NCI-H1105 treated with DMSO at 0.1 percent for 48 hours (cell line): Measurements from ENCODE around the gene C1orf74.

Source experiments
- DNase-seq: peaks from one replicate; lab custom pipeline; 2025; lab: John Stamatoyannopoulos, UW

The C1orf74 gene

GRCh38 chr1:209770636-209771415 is 13.5 kb downstream of the C1orf74 start:
- no peak for DNase-seq

DNA sequence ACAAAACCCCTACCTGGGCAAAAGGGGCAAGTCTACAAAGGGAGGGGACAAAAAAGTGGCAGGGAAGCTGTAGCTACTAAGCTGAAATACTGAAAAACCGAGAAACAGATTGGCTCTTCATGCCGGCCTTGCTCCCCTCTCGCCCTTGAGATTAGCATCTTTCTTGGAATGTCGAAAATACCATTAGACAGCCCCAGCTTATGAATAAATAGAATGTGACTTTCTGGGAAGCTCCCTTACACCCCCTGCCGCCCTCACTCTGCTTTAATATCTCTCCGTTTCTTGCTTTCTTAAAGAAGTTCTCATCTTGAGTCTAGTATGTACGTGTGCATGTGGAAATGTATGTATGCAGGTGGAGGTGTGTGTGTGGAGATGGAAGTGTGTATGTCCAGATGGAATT is 14.4 kb downstream of the C1orf74 start:
- DNase-seq: no peak

DNA sequence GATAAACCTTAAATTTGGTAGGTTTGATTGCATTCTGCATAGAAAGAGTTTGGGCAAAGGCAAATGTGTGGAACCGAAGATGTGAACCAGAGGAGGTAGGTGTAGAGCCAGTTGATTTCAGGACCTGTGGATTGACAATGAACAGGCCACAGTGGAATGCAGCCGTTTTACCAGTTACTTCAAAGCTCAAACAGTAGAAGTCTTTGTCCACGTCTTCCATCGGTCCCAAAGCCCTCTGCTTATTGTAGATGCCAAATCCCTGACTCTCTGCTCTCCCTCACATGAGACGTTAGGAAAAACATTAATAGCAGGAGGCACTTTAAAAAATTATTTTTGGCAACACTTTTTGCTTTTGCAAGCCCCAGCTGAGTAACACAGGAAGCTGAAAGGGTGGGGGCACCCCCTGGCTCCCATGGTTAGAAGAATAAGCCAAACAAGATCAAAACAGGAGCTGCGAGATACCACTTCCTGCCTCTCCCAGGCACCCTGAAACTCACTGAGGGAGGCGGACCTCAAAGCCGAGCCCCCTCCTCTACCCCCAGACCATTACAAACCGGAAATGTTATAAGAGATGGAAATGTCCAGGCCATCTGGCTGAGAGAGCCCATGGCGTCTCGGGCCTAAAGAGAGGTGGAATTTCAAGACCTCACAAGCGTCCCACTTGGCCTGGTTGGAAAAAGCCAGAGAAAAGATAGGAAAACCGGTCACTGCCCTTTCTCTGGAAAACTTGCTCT is 15.0 kb downstream of the C1orf74 start:
- DNase-seq: no peak

- no peak for DNase-seq
These were observed 16.0 kb downstream of the C1orf74 start for GRCh38 chr1:209768354-209768774.

- no peak for DNase-seq
These were observed 16.7 kb downstream of the C1orf74 start for GRCh38 chr1:209767706-209768105.

DNA sequence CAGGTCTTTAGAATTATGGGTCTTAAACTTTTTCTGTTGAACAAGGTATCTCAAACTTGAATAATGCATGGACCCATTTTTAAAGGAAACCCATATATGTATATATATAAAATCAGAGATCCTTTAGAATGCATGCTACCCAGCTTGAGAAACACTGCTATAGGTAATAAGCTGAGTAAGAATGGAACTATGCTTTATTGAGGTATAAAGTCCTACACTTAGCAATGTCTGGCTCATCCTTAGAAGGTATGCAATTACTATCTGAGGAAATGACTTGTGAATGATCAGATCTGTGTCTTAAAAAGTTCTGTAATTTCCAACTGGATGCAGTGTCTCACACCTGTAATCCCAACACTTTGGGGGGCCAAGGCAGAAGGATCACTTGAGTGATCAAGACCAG is 17.3 kb downstream of the C1orf74 start:
- no peak for DNase-seq

GRCh38 chr1:209766051-209766450 is 18.3 kb downstream of the C1orf74 start:
- no peak for DNase-seq

DNA sequence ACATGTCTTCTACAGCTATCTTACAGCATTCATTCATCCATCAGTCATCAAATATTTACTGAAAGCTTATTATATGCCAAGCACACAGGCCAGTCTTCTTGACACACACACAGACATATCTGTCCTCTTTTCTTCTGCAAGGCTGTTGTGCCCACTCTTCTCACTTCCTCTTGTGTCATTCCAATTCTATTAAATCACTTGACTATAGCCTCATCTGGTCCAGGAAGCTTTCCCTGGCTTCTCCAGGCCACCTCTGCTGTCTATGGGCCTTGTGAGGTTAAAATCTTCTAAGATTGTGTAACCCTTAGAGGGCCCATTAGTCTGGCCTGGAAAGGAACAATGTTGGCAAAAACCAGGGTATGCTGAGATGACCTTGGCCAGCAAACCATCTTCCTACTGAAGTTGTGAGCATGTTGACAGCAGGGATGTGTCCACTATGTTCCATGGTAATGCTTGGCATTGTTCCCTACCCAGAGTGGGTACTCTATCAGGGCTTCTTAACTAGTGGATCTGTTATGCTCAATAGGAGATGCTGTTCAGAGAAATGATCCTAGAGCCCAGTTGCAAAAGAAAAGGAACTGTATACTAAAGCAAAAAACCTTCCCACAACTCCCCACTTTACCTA is 23.2 kb downstream of the C1orf74 start:
- DNase-seq: no peak

- DNase-seq: no peak
These were observed 24.5 kb downstream of the C1orf74 start for GRCh38 chr1:209759829-209760359.

DNA sequence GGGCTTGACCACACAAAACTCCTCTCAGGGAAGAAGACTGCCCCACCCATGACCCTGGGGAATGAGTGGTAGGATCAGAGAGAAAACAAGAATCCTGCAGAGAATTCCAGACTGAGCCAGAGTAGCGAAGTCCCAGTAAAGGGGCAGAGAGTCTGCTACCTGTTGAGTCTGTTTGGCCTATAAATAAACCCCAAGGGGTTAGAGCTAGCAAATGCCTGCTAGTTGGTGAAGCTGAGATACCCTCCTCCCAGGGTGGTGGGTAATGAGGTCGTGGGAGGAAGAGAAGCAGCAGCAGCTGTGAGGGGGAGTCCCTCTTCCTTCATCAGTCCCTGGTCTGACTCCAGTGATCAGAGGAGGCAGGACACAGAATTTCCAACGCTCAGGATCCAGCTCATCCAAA is 26.0 kb downstream of the C1orf74 start:
- no peak for DNase-seq

DNA sequence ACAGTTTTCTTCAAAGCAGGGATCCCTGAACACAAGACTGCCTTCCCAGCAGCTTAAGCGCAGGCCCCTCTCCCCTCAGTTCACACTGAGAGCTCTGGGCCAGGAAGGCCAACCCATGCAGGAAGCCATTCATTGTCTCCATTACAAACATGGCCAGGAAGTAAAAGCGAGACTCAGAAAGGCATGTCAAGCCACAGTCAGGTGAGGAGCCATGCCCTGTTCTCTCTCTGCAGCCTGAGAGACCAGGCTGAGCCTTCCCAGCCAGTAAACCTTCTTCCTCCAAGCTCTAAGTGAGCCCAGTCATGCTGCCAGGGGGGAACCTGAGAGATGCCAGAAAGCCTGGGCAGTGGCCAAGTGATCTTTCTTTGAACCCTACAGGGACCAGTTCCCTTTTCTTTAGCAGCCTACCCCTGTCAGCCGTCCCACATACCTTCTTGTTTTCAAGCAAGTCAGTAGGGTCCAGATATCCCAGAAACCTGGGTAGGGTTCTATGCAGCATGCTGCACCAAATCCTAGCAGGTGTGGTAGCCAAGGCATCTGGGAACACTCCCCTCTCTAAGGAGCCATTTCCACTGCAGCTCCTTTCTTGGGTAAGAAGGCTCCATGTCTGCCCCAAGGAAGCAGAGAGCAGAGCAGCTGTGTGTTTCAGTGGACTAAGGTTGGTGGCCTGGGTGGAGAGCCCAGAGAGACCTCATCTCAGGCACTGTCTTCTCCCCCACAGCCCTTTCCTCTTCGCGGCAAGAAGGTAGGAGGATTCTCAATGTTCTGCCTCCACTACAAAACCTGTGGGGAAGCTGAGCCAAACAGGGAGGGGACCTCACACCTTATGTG is 27.5 kb downstream of the C1orf74 start:
- no peak for DNase-seq

DNA sequence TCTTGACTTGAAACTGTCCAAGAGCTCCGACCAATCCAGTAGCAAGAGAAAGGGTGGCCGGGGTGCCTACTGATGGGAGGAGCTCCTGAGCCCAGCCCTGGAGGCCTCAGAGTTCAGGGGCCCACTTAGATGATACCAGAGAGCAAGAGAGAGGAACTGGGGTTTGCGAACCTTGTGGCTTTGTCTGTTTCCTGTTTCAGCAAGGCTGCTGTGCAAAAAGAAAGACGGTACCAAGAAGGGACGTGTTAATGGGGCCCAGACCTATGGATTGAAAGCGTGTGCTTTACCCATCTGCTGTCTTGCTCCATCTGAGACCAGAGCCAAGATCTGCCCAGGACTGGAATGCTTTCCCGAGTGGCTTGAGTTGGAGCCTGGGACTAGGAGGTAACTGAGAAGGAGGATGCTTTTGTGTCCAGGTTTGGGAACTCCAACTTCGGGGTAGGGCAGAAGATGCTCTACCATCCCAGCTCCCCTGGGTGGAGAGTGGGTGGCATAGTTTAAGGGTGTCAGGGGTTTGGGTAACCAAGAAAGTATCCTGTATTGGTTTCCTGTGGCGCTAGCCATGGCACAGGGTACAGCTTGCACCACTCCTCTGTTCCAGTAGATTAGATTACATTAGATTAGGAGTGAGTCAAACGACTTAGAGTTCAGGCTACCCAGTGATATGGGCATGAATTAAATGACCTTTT is 28.3 kb downstream of the C1orf74 start, which contains the start of gene TRAF3IP3:
TSS of gene TRAF3IP3 (plus strand) at position 128 of the 689 bp plus-strand sequence. CDS start 3,987 bp downstream, outside the sequence.
- DNase-seq: no peak

- DNase-seq: no peak
These were observed 29.1 kb downstream of the C1orf74 start for GRCh38 chr1:209755256-209755655.

GRCh38 chr1:209752890-209753289 is 31.5 kb downstream of the C1orf74 start:
- no peak for DNase-seq

DNA sequence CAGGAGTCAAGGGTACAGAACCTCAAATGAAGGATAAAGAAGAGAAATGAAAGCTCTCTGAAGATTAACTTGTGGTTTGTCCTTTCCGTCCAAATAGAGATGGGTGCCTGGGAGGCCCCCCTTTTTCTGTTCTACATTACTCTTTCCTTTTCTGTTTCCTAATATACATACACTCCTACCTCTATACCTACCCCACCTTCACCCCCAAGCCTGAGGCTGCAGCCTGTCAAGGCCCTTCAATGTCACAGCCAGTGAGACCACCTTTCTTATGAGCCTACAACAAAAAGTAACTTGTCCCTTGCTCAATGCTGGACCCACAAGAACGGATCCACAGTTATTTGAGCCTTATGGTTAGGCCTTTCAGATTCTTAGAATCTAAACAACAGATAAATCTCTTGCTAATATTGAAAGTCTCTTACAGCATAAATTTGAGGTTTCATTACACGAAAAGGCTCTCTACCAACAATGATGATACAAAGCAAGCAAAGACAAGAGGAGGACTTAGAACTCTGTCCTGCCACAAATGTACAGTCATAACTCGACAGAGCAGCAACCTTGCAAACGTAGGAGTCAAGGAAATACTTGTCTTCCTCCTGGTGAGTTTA is 32.6 kb downstream of the C1orf74 start:
- no peak for DNase-seq

DNA sequence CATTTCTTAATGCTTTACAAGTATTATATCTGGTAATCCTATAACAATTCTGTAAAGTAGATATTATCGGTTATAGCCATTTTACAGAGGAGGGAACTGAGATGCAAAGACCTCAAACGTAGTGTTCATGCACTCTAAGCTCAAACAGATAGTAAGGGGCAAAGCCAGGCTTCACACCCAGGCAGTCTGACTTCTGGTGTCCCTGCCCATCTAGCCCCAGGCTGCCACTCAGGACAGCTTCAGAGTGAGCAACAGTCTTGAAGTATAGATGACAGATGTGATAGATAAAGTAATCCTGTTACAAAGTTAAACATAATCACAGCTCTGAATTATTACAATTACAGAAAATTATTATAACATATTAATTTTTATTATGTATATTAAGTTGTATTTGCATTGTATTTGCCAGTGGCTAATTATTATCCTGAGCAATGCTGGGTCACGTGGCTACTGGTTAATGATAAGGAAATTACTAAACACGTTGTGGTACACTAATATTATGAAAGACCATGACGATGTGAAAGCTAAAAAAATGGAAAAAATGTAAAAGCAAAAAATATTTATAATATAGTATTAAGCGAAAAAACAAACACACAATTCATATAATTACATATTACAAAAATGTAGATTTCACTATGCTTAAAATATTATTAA is 34.6 kb downstream of the C1orf74 start:
- DNase-seq: no peak

DNA sequence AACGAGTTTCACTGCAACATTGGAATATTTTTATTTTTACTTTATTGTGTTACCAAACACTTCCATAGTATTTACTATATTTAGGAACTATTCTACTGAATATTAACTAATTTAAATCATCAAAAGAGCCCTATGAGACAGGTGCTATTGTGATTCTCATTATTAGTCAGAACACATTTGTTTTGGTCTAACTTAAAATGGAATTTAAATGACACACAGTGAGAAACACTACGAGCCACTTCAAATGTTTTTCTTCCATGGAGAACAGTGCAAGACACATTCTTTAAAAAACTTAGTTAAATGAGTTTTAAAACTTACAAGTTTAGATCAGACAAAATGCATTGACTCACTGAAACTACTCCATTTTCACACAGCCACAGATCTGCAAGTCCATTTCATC is 35.2 kb downstream of the C1orf74 start:
- no peak for DNase-seq

- no peak for DNase-seq
These were observed 35.7 kb downstream of the C1orf74 start for GRCh38 chr1:209748620-209749019.

- no peak for DNase-seq
These were observed 36.6 kb downstream of the C1orf74 start for GRCh38 chr1:209747580-209748262.
